Endothelial cell of umbilical vein (primary cell): Measurements from ENCODE around the gene HES3.

Source experiments
- CTCF ChIP-seq, 2 donors: IDR thresholded peaks; 1 replicate in 1 of 2; 2 replicates in 1 of 2; pipeline ENCODE4 v1.5.1; 2011; ENCODE audit warnings: low read length in 2 of 2, mild to moderate bottlenecking in 2 of 2, moderate library complexity in 2 of 2, control low read depth in 1 of 2, inconsistent platforms in 1 of 2, low read depth in 1 of 2; ENCODE audit not compliant: insufficient read depth in 1 of 2; ENCODE audit errors: extremely low read depth in 1 of 2
- EZH2 ChIP-seq: IDR thresholded peaks from 2 replicates; pipeline ENCODE4 v1.6.1; 2012; ENCODE audit warnings: borderline replicate concordance, low read depth, mild to moderate bottlenecking, moderate library complexity, low read length, inconsistent platforms; ENCODE audit not compliant: severe bottlenecking
- GATA2 ChIP-seq: IDR thresholded peaks from 2 replicates; pipeline ENCODE4 v1.7.0; 2011; ENCODE audit warnings: low read depth, mild to moderate bottlenecking, moderate library complexity, mixed read lengths, low read length; ENCODE audit not compliant: insufficient read length, insufficient read depth
- JUN ChIP-seq: IDR thresholded peaks from 2 replicates; pipeline ENCODE4 v1.6.1; 2011; ENCODE audit warnings: borderline replicate concordance, low read depth; ENCODE audit not compliant: insufficient read length, insufficient read depth
- POLR2A ChIP-seq: IDR thresholded peaks from 2 replicates; pipeline ENCODE4 v1.6.1; 2012; ENCODE audit warnings: low read depth, mild to moderate bottlenecking, control low read depth, low read length
- POLR2AphosphoS5 ChIP-seq: IDR thresholded peaks from 2 replicates; pipeline ENCODE4 v1.6.1; 2012; ENCODE audit warnings: low read depth, mild to moderate bottlenecking, control low read depth, low read length, moderate library complexity; ENCODE audit not compliant: insufficient read depth

GRCh38 chr1:6285336-6285735, 41.4 kb downstream of the HES3 start:
- TF ChIP-seq POLR2AphosphoS5 (no peak), CTCF (IDR thresholded peaks at IDR 0.05; ENCODE audit: extremely low read depth in 1 of 2, insufficient read depth in 1 of 2, low read depth in 1 of 2, low read length in 2 of 2) (no peak), GATA2 (no peak), POLR2A (no peak), JUN (no peak), EZH2 (no peak)
